ENCODE measurements around the gene RGSL1. TPM values are rescaled to one million over a fixed set of nuclear protein-coding genes. Genes with fewer than 3 reads are reported as not detected.

RGSL1 gene
- polyA plus RNA-seq, 3 donors, result not detected

GRCh38 chr1:182599339-182599738, 149.4 kb downstream of the RGSL1 start:
- Histone ChIP-seq H3K27me3 (ENCODE audit: control insufficient read depth in 2 of 2, insufficient read depth in 2 of 2, low read length in 2 of 2) (peaks cover 13 to 26% of the 10 kb centered on the region in 2 donors), H3K4me3 (replicated peaks in 1 of 3; ENCODE audit: low read depth in 2 of 3, low read length in 3 of 3) (no peak overlapping the region), H3K4me2 (replicated peaks; ENCODE audit: extremely low read depth, low read length, poor library complexity, severe bottlenecking) (no peak overlapping the region), H3K36me3 (replicated peaks in 1 of 2; ENCODE audit: control insufficient read depth in 1 of 2, insufficient read depth in 2 of 2, low read length in 2 of 2) (no peaks in the 10 kb centered on the region), H3K79me2 (ENCODE audit: insufficient read depth, low read length) (no peaks in the 10 kb centered on the region), H3K9ac (ENCODE audit: insufficient read depth, low read length, poor library complexity, severe bottlenecking) (no peak overlapping the region), H4K20me1 (ENCODE audit: insufficient read depth, low read length) (no peaks in the 10 kb centered on the region), H3K4me1 (ENCODE audit: control insufficient read depth in 1 of 2, insufficient read depth in 2 of 2, low read length in 2 of 2) (peaks cover 16 to 20% of the 10 kb centered on the region in 2 donors), H3K27ac (ENCODE audit: low read depth in 1 of 2, low read length in 2 of 2) (no peak overlapping the region), H2AFZ (ENCODE audit: insufficient read depth, low read depth, low read length, poor library complexity, severe bottlenecking) (no peak overlapping the region), H3K9me3 (replicated peaks in 1 of 2; ENCODE audit: control insufficient read depth in 1 of 2, insufficient read depth in 1 of 2, low read length in 2 of 2) (no peaks in the 10 kb centered on the region)
- Mint-ChIP-seq H3K36me3 (peaks cover 0 to 3% of the 10 kb centered on the region in 2 donors), H3K4me1 (peaks cover 28% of the 10 kb centered on the region), H3K4me3 (no peak overlapping the region), H3K9me3 (no peaks in the 10 kb centered on the region), H3K27ac (no peak overlapping the region), H3K27me3 (ENCODE audit: low read depth in 3 of 3) (peaks cover 0 to 2% (median under 1%) of the 10 kb centered on the region in 3 donors)
- 89% methylated on average over 6 of the region's 6 CpGs for WGBS (ENCODE audit: insufficient coverage)
- intact Hi-C loops (cut with micrococcal nuclease), result no loop called here
- peak; percentile 37 for TF ChIP-seq CTCF (IDR thresholded peaks at IDR 0.05)
- DNase-seq, result no peak

- Histone ChIP-seq H3K27ac (ENCODE audit: low read depth in 1 of 2, low read length in 2 of 2) (no peak overlapping the region), H3K4me2 (replicated peaks; ENCODE audit: extremely low read depth, low read length, poor library complexity, severe bottlenecking) (no peak overlapping the region), H3K4me1 (ENCODE audit: control insufficient read depth in 1 of 2, insufficient read depth in 2 of 2, low read length in 2 of 2) (peaks cover 11 to 16% of the 10 kb centered on the region in 2 donors), H3K27me3 (ENCODE audit: control insufficient read depth in 2 of 2, insufficient read depth in 2 of 2, low read length in 2 of 2) (peaks cover 13 to 34% of the 10 kb centered on the region in 2 donors), H3K9me3 (replicated peaks in 1 of 2; ENCODE audit: control insufficient read depth in 1 of 2, insufficient read depth in 1 of 2, low read length in 2 of 2) (no peaks in the 10 kb centered on the region), H3K36me3 (replicated peaks in 1 of 2; ENCODE audit: control insufficient read depth in 1 of 2, insufficient read depth in 2 of 2, low read length in 2 of 2) (no peaks in the 10 kb centered on the region), H3K4me3 (replicated peaks in 1 of 3; ENCODE audit: low read depth in 2 of 3, low read length in 3 of 3) (no peak overlapping the region), H4K20me1 (ENCODE audit: insufficient read depth, low read length) (no peaks in the 10 kb centered on the region), H2AFZ (ENCODE audit: insufficient read depth, low read depth, low read length, poor library complexity, severe bottlenecking) (no peak overlapping the region), H3K79me2 (ENCODE audit: insufficient read depth, low read length) (no peaks in the 10 kb centered on the region), H3K9ac (ENCODE audit: insufficient read depth, low read length, poor library complexity, severe bottlenecking) (no peak overlapping the region)
- WGBS (ENCODE audit: insufficient coverage), result 95% methylated on average over 13 of the region's 17 CpGs
- peaks cover 0 to 3% of the 10 kb centered on the region in 2 donors for H3K36me3 Mint-ChIP-seq
- DNase-seq, result no peak
- H3K4me3 Mint-ChIP-seq, result no peak overlapping the region
- intact Hi-C loops (cut with micrococcal nuclease), result loop anchor here (2.0 to 10.0 kb wide), 4 partner anchors 182 to 515 kb away; partner anchors contain the start of genes DHX9 (in 1 of the 2) and NPL (in 1 of the 2)
- peaks cover 26% of the 10 kb centered on the region for H3K4me1 Mint-ChIP-seq
- H3K27me3 Mint-ChIP-seq (ENCODE audit: low read depth in 3 of 3), result peaks cover 0 to 10% (median 6%) of the 10 kb centered on the region in 3 donors
- no peak for TF ChIP-seq CTCF (IDR thresholded peaks at IDR 0.05)
- H3K27ac Mint-ChIP-seq, result no peak overlapping the region
- peaks cover 0 to 2% (median 0%) of the 10 kb centered on the region in 7 donors for H3K9me3 Mint-ChIP-seq
Measured at GRCh38 chr1:182600036-182600713, 150.2 kb downstream of the RGSL1 start.

Measured in CD14-positive monocyte (primary cell).